Measurements from ENCODE around the gene NDUFS6.
"Not testable (repeated sequence)": the region's sequence is repeated elsewhere in the genome, so short reads cannot be mapped to it uniquely, and the experiment has no call there.

NDUFS6 gene

DNA sequence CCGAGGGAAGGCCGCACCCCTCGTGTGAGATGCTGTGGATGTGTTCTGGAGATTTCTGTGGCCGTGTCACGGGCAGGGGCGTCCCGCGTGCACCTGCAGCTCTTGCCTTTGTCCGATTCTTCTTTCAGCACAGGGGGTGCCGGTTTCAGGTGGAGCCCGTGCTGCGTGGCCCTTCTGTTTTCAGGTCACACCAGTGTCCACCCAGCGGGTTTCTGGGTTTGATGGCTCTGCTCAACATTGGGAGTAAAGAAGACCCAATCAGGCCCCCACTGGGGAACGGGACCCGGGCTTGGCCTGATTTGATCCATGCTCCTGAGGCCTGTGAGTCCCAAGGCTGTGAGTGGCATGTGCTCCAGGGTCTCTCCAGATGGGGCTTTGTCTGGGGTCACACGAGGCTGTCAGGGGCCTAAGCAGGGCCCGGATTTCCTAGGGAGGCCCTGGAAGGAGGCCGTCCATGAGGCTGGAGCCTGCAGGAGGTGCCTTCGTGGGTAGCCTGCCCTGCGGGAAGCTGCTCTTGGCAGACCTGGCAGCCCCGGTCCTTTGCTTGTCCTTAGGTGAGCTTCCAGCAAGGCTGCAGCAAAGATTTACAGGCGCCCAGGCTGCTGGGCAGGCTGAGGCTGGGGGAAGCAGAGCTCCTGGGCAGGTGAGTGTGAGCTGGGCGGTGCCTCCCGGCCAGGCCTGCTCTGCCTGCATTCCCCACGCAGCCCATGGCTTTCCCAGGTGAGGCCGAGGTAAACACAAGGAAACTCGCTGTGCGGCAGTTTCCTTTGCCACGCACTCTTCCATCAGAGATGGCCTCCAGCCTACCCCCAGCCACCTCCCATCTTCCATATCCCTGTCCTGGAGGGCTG, 14.4 kb upstream of the NDUFS6 start:
- H3K4me1 ChIP-seq (ENCODE audit: control insufficient read depth in 1 of 2, insufficient read depth in 1 of 2, low read depth in 1 of 2, low read length in 1 of 2): no peaks in the 10 kb centered on the region
- no peak overlapping the region for H3K27ac ChIP-seq
- H3K9me3 ChIP-seq: no peaks in the 10 kb centered on the region
- H3K27me3 ChIP-seq: peaks cover 39% of the 10 kb centered on the region
- TF ChIP-seq, protein P1, sequence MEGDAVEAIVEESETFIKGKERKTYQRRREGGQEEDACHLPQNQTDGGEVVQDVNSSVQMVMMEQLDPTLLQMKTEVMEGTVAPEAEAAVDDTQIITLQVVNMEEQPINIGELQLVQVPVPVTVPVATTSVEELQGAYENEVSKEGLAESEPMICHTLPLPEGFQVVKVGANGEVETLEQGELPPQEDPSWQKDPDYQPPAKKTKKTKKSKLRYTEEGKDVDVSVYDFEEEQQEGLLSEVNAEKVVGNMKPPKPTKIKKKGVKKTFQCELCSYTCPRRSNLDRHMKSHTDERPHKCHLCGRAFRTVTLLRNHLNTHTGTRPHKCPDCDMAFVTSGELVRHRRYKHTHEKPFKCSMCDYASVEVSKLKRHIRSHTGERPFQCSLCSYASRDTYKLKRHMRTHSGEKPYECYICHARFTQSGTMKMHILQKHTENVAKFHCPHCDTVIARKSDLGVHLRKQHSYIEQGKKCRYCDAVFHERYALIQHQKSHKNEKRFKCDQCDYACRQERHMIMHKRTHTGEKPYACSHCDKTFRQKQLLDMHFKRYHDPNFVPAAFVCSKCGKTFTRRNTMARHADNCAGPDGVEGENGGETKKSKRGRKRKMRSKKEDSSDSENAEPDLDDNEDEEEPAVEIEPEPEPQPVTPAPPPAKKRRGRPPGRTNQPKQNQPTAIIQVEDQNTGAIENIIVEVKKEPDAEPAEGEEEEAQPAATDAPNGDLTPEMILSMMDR (IDR thresholded peaks at IDR 0.05): no peak
- H3K4me3 ChIP-seq (ENCODE audit: low read depth in 1 of 2, low read length in 1 of 2): no peak overlapping the region
- H3K36me3 ChIP-seq: no peaks in the 10 kb centered on the region

DNA sequence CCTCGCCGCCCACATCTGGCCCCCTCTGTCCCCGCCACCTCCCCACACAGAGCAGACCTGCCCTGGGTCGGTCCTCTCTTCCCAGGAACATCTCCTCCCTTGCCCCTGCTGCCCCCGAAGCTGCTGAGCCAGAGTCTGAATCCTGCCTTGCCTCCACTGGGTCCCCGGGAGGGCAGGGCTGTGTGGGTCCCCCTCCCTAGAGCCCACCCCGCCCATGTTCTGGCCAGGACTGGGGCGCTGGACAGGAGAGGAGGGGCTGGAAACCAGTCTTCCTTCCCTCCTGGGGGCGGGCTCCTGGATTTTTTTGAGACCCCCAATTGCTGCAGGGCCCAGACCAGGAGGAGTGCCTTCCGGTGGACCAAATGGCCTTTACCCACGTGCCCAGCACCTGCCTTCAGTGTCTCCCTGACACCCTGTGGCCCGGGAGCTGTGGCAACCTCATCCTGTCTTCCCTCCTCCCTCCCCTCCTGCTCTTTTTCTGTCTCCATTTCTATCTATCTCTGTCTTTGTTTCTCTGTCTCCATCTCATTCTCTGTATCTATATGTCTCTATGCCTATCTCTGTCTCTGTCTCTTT, 13.6 kb upstream of the NDUFS6 start:
- Histone ChIP-seq H3K9me3 (no peaks in the 10 kb centered on the region), H3K4me1 (ENCODE audit: control insufficient read depth in 1 of 2, insufficient read depth in 1 of 2, low read depth in 1 of 2, low read length in 1 of 2) (no peaks in the 10 kb centered on the region), H3K4me3 (ENCODE audit: low read depth in 1 of 2, low read length in 1 of 2) (no peak overlapping the region), H3K27ac (no peak overlapping the region), H3K27me3 (peaks cover 39% of the 10 kb centered on the region), H3K36me3 (no peaks in the 10 kb centered on the region)
- TF ChIP-seq, protein P1 (IDR thresholded peaks at IDR 0.05): no peak

DNA sequence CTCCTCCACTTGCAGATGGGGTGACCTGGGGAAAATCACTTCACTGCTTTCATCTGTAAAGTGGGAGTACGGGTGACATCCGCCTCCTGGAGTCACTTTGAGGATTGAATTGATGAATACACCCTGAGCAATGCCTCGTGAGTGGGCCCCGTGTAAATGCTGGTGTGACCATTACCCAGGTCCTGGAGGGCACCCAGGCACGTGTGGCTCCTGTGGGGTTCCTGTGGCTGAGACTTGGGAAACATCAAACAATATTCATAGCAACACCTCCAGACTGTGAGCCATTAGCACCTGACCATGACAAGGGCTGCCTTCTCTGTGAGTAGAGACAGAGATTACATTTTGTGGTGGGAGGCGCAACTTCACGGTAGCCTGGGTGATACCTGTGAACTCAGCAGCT, 13.0 kb upstream of the NDUFS6 start:
- Histone ChIP-seq H3K4me1 (ENCODE audit: control insufficient read depth in 1 of 2, insufficient read depth in 1 of 2, low read depth in 1 of 2, low read length in 1 of 2) (no peaks in the 10 kb centered on the region), H3K4me3 (ENCODE audit: low read depth in 1 of 2, low read length in 1 of 2) (no peak overlapping the region), H3K27ac (no peak overlapping the region), H3K36me3 (no peaks in the 10 kb centered on the region), H3K9me3 (no peaks in the 10 kb centered on the region), H3K27me3 (peaks cover 34% of the 10 kb centered on the region)
- TF ChIP-seq, protein P1 (IDR thresholded peaks at IDR 0.05): no peak

DNA sequence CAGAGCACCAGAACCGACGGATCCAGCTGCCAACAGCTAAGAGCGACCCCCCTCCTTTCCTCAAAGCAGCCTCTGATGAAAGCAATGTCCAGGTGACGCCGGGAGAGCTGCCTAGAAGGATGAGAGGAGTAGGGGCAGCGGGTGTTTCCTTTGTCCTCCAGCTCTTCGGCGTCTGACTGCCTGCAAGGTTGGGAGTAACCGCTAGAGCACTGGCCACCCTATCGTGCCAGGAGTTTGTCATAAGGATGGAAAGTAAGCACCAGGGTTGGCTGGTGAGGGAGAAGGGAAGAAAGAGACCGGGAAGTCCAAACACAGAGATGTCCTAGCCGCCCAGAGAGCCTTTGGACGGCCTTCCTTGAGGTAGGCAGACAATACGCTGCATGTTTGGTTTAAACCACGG, 12.4 kb upstream of the NDUFS6 start:
- TF ChIP-seq, protein P1 (IDR thresholded peaks at IDR 0.05): no peak
- H3K4me3 ChIP-seq (ENCODE audit: low read depth in 1 of 2, low read length in 1 of 2): no peak overlapping the region
- peaks cover 32% of the 10 kb centered on the region for H3K27me3 ChIP-seq
- H3K27ac ChIP-seq: no peak overlapping the region
- H3K36me3 ChIP-seq: no peaks in the 10 kb centered on the region
- H3K9me3 ChIP-seq: no peaks in the 10 kb centered on the region
- H3K4me1 ChIP-seq (ENCODE audit: control insufficient read depth in 1 of 2, insufficient read depth in 1 of 2, low read depth in 1 of 2, low read length in 1 of 2): no peaks in the 10 kb centered on the region

- H3K4me3 ChIP-seq (ENCODE audit: low read depth in 1 of 2, low read length in 1 of 2); H3K36me3 ChIP-seq; H3K27ac ChIP-seq; H3K4me1 ChIP-seq (ENCODE audit: control insufficient read depth in 1 of 2, insufficient read depth in 1 of 2, low read depth in 1 of 2, low read length in 1 of 2); H3K9me3 ChIP-seq: not testable (repeated sequence)
- H3K27me3 ChIP-seq: peaks cover 32% of the 10 kb centered on the region
Measured at GRCh38 chr5:1789438-1789833, 11.8 kb upstream of the NDUFS6 start.

GRCh38 chr5:1789834-1790471, 11.3 kb upstream of the NDUFS6 start:
- Histone ChIP-seq H3K27me3 (peaks cover 32% of the 10 kb centered on the region), H3K36me3 (no peaks in the 10 kb centered on the region), H3K27ac (no peak overlapping the region), H3K4me3 (ENCODE audit: low read depth in 1 of 2, low read length in 1 of 2) (no peak overlapping the region), H3K4me1 (ENCODE audit: control insufficient read depth in 1 of 2, insufficient read depth in 1 of 2, low read depth in 1 of 2, low read length in 1 of 2) (no peaks in the 10 kb centered on the region), H3K9me3 (no peaks in the 10 kb centered on the region)
- TF ChIP-seq, protein P1 (IDR thresholded peaks at IDR 0.05): no peak

All from neutrophil (primary cell).